GM12864 (cell line): ENCODE measurements around the gene DNER.
"Not testable (repeated sequence)": the region's sequence is repeated elsewhere in the genome, so short reads cannot be mapped to it uniquely, and the experiment has no call there.

ENCODE experiments used
- DNase-seq: peaks from one replicate; pipeline ENCODE4 v3.0.0-alpha.2; 2011; ENCODE audit warnings: low read depth
- H3K4me3 ChIP-seq: 2 replicates; pipeline ENCODE4 v1.5.1; 2011; ENCODE audit warnings: mild to moderate bottlenecking, low read depth, low read length, control low read depth
- CTCF ChIP-seq: IDR thresholded peaks from 2 replicates; pipeline ENCODE4 v1.5.1; 2011; ENCODE audit warnings: low read depth, mild to moderate bottlenecking, moderate library complexity, low read length, control low read depth, inconsistent platforms; ENCODE audit errors: missing control alignments

Gene DNER

GRCh38 chr2:229627728-229628127, 86.6 kb downstream of the DNER start:
- no peak overlapping the region for H3K4me3 ChIP-seq
- DNase-seq, result no peak
- no peak for TF ChIP-seq CTCF

GRCh38 chr2:229622495-229623355, 91.6 kb downstream of the DNER start:
- H3K4me3 ChIP-seq, result no peak overlapping the region
- TF ChIP-seq CTCF, result no peak
- no peak for DNase-seq

- no peak for TF ChIP-seq CTCF
- no peak overlapping the region for H3K4me3 ChIP-seq
- DNase-seq, result no peak
These were observed 93.6 kb downstream of the DNER start for GRCh38 chr2:229620759-229621158.

- no peak for TF ChIP-seq CTCF
- no peak overlapping the region for H3K4me3 ChIP-seq
- no peak for DNase-seq
These were observed 94.1 kb downstream of the DNER start for GRCh38 chr2:229620289-229620688.

- H3K4me3 ChIP-seq, result no peak overlapping the region
- TF ChIP-seq CTCF, result no peak
- no peak for DNase-seq
These were observed 97.9 kb downstream of the DNER start for GRCh38 chr2:229616433-229616832.

- not testable (repeated sequence) for H3K4me3 ChIP-seq
These were observed 100.3 kb downstream of the DNER start for GRCh38 chr2:229614021-229614420.

GRCh38 chr2:229612384-229612971, 101.9 kb downstream of the DNER start:
- H3K4me3 ChIP-seq, result no peak overlapping the region
- no peak for TF ChIP-seq CTCF
- DNase-seq, result no peak

More at GRCh38 chr2:229614021-229614420, 100.3 kb downstream of the DNER start:
- not testable (repeated sequence) for DNase-seq
